GM18867 (cell line): ENCODE measurements around the gene DBN1.

Experiments
- ATAC-seq: cut with Tn5 transposase; IDR thresholded peaks from one replicate; pipeline ENCODE4 v1.9.1; 2021; ENCODE audit warnings: mild to moderate bottlenecking, moderate library complexity; ENCODE audit not compliant: unreplicated experiment

The DBN1 gene

DNA sequence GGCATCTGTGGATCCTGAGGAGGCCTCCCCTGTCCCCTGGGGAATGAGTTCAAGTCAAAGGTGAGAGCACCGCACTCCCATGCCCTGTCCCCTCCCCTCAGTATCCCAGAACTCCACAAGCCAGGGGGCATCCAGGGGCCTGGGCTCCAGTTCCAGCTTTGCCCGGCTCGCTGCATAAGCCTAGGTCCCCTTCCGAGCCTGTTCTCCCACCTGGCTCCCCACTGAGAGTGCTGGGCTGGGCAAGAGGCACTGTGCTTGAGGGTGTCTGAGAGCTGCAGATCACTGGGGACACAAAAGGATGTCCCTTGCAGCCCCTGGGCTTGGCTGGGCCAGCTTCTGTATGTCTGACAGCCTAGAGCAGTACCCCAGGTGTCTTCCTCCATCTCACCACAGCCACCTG is 31.6 kb upstream of the DBN1 start:
- no peak for ATAC-seq

DNA sequence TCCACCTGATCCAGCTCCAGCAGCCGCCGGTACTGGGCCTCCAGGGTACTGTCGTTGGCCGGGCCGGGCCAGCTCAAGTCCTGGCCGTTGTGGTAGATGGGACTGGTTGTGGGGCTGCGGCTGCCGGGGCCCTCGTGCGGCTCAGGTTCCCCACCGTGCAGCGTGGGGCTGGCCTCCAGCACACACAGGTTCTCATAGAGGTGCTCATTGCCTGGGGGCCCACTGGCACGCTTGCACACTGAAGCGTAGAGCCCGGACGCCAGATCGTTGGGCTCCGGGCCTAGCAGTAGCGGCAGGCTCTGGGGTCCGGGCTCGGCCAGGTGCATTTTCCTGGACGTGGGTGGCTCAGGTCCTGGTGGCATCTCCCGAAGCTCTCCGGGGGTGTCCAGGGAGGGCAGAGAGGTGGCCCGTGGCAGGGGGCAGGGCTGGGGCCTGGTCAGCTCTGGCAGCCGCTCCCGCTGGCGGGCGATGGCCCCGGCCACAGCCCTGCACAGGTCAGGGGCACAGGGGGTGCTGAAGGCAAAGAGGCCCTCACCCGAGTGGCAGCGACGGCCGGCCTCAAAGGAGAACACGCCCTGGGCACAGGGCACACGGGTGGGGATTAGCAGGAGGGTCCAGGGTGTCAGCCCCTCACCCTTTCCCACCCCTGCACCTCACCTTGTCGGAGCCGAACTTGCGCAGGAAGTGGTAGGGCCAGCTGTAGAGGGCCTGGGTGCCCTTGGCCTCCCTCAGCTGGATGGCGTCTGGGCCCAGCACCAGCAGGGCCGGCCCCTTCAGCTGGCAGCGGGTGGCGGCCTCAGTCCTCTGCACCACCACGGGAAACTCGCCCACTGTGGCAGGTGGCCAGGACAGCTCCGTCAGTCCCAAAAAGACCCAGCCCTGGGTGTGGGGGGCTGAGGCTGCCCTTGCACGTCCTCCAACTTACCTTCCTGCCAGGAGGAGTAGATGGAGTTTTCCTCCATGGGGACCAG is 30.9 kb upstream of the DBN1 start:
- ATAC-seq: no peak

DNA sequence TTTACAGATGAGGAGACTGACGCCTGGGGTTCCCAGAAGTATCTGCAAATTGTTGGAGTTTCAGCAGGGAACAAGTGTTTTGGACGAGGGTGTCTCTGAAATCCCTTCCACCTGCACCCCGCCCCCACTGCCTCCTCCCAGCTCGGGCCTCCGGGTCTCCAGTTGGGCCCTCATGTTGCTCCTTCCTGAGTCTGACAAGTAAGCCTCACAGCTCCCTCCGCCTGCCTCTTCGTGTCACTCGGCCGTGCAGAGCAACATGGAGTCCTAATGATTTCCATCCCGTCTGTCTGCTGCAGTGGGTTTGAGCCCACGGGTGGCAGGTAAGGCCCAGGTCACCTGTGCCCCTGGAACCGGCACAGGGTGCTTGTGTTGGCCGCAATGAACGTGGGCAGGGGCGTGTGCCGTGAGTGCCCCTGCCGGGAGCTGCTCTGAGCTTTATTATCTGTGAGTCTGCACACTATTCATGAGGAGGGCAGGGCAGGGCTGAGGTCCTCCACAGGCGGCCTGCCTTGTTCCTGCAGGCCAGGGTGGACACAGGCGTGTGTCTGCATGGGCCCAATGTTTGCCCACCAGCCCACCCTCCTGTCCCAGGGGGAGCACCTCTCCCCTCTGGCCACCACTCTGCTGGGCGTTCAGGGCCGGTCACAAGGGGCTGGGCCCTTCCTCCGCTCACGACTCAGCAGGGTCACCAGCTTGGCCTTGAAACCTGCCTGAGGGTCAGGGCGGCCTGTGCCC is 30.1 kb upstream of the DBN1 start:
- ATAC-seq: no peak

DNA sequence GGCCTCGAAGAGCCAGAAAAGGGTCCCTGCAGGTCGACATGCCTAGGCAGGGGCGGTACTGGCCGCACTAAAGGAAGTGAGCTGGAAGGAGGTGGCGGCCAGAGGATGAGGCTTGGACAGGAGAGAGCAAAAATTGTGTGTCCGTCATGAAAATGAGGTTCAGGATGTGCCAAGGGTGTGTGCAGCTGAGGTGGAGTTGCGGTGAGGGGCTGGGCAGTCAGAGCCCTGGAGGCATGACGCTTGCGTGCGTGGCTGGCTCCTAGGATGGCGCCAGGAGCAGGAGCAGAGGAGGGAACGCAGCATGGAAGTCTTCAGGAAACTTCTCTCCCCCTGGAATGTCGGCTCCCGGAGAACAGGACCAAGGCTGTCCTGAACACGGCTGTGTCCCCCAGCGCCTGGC is 29.5 kb upstream of the DBN1 start:
- ATAC-seq: no peak

DNA sequence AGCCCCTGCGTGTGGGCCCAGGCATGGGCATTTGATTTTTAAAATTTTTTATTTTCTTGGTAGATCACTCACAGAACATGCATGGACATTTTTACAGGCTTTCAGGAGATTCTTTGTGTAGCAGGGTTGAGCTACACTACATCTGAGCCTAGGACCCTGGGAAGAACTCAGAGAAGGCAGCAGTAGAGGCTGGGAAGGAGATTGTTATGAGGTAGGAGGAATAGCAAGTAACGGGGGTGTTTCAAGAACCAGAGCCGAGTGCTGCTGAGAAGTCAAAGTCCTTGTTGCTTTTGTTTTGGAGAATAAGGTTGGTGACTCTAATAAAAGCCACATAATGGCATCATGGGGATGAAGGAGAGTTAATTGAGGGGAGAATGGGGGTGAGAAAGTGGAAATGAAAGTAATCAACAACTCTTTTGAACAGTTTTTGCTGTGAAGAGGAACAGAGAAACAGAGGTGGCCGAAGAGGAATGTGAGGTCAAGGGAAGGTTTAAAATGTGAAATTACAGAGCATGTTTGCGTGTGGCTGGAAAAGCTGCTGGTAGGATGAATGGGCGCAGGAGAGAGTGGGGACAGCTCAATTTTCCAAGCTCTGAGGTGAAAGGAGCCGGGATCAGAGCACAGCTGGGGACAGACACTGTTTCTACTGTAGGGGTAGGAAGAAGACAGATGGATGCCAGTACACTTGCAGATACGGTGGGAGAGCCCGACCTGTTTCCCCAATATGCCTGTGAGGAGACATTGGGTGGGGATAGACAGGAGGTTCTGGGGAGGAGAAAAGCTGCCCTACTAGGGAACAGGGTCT is 28.6 kb upstream of the DBN1 start:
- ATAC-seq: no peak

DNA sequence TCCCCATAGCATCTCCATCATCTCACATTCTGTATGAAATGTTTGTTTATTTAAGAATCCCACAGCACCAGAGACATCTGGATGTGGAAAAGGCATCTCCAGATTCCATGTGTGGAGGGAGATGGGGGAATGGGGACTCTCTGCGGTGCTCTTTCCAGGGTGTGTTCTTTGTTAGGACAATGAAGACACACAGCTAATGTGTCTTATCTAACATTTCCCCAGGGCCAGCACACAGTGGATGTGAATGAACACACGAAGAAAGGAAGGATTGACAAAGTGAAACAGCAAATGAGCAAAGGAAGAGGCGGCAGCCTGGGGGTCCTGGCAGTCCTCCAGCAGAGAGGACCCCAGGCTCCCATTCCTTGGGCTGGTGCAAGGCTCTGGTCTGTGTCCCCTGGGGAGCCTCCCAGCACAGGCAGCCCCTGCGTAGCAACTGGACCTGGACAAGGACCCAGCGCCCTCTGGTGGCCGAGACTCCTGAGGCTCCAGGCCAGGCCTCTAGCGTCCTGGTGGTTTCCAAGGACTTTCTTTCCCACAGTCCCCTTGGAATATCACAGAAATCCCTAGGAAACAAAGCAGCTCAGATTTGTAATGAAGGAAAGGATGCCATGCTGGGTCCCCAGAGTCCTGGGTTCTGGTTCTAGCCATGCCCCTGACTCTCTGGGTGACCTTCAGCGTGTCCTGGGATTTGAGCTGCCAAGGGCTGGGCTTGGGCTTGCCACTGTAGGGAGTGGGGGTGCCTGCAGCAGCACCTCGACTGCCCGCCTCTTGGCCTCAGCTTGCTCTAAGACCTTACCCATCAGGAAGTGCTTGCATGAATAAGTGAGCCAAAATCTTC is 27.5 kb upstream of the DBN1 start:
- no peak for ATAC-seq

DNA sequence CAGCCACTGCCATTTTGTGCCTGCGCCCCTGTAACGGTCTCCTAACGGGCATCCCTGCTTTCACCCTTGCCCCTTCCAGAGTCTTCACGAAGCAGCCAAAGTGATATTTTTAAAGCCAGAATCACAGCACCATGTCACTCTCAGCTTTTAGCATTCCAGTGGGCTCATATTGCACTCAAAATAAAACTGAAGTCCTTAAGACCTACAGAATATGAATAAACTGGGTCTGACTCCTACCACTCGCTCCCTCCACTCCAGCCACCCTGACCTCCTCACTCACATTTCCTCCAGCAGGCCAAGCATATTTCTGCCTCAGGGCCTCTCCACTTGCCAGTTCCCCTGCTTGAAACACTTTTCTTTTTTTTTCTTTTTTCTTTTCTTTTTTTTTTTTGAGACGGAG is 26.4 kb upstream of the DBN1 start:
- no peak for ATAC-seq

DNA sequence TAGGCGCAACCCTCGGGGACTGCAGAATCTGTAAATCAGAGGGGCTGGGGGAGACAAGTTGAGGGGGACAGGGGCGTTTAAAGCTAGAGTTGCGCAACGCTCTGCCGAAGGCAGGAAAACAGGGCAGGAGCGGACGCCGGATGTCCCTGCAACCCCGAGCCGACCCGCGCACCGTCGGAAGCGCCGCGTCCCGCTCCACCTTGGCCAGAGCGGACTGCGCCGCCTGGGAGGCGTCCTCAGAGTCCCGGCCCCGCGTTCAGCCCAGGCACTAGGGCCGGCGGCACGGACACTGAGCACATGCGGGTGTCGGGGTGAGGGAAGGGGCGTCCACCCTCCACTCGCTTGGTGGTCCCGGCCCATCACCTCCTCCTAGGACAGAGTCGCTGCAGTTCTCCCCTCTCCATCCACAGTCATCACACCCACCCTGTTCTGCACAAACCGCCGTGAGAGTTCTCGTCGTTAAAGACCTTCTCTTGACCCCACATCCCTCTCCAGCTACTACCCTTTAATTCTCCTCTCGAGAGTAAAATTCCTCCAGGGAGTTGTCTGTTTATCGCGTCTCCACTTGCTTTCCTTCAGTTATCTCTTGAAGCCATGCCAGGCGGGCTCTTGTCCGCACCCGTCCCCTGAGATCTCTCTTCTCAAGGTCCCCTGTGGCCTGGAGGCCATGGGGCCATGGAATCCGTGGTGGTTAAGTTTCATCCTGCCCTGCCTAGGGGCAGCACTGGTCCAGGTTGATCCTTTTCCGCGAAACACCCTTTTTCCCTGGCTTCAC is 24.8 kb upstream of the DBN1 start:
- peak; percentile 3 for ATAC-seq

DNA sequence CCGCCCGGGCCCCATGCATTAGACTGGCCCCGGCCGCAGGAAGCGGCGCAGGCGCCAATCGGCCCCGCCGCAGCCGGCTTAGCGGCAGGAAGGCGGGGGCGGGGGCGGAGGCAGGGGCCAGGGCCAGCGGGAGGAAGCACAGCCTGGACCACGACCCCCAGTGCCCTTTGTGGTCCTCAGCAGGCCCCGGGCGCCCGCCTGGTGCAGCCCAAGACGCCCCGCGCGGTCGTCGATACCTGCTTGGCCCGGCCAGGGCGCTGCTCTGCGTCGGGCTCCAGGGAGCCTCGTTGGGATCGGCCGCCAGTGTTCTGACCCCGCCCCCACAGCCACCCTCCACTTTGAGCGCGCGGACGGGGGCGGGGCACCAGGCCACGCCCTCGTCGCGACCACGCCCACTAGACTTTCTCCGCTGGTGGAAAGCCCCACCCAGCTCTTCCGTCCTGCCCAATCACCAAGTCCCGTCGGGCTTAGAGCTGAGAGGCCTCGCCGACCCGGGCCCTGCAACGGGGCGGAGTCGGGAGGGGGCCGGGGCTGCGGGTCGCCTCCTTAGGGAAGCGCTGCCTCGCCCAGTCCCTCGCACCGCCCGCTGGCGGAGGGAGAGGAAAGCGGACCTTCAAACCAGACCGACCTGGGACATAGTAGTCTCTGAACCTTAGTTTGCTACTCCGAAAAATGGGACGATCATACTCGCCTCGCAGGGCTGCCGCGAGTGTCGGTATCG is 24.0 kb upstream of the DBN1 start, which contains the start of gene PDLIM7:
TSS of gene PDLIM7 (minus strand) at position 313 of the 721 bp plus-strand sequence. CDS start 1,092 bp downstream, outside the sequence.
- peak; percentile 75 for ATAC-seq

DNA sequence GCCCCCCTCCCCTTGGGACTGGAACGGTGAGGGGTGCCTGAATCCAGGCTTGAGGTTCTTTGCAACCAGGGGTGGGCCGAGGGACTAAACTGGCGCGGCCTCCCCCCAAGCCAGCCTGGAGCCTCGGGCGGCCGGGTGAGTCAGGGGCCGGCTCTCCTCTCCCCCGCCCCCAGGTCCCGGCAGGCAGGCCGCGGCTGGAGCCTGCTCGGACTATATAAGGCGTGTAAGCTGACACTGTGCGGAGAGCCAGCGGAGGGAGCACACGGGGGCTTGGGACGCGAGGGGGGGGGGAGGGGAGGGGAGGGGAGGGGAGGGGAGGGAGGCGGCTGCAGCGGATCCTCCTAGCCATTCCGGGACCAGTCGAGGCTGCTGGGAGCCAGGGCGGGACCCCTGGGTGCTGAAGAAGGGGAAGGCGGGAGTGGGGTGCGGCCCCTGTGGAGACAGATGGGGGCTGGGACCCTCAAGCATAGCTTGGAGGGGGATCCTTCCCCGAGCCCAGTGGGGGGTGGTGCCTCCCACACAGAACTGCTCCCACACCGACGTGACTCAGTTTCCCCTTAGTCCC is 23.4 kb upstream of the DBN1 start:
- no peak for ATAC-seq

DNA sequence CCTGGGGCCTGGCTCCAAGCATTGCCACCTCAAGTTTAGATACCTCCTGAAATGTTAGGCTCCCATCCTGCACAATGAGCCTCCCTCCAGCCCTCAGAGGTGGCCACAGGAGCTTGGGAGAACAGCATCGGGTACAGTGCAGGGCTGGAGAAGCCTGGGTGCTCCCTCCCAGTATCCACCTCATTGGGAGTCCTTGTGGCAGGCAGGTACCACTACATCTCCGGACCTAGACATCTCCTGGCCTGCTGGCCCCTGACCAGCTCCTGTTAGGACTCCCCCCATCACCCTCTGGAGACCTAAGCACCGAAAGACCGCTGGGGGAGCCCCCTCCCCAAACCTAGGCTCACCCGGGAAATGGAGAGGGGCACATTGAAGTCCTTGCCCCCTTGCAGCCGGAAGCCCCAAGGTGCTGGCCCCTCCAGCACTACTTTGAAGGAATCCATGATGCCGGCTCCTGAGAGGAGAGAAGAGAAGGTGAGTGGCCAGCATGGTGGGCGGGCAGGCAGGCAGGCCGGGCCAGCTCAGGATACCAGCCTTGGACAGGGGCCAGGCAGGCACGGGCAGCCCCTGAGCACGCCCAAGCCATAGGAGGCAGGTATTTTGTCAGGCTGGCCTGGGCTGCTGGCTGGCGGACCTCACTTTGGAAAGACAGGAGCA is 22.8 kb upstream of the DBN1 start:
- no peak for ATAC-seq

DNA sequence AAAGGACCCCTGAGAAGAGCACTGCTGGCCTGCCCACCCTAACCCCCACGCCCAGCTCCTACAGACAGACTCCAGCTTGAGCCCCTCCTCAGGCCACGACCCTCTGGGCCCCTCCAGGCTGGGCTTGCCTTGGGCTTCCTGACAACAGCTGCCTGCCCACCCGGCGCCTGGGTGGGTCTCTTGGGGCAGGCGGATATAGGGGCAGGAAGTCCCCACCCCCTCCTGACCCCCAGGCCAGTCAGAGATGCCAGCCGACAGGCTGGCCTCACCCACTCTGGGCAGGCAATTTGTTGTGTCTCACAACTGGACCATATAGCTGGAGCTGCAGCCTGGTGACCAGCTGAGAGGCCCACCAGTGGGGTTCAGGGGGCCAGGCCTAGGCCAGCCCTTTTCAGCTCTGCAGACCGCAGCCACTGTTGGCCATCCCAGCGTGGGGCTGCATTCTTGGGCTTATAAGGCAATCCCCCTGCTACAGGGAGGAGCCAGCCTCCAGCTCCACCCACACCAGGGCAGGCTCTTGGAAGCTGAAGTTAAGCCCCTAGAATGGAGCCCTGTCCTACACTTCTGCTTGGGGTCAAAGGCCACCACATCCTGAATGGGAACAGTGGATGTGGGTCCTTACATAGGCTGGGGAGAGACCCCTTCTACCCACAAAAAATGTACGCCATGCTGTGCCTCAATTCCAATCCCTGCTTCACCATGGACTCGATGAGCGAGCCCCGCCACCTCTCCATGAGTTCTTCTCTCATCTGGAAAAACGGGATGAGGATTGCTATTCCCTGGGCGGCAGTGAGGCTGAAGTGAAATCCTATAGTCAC is 22.0 kb upstream of the DBN1 start:
- ATAC-seq: no peak

DNA sequence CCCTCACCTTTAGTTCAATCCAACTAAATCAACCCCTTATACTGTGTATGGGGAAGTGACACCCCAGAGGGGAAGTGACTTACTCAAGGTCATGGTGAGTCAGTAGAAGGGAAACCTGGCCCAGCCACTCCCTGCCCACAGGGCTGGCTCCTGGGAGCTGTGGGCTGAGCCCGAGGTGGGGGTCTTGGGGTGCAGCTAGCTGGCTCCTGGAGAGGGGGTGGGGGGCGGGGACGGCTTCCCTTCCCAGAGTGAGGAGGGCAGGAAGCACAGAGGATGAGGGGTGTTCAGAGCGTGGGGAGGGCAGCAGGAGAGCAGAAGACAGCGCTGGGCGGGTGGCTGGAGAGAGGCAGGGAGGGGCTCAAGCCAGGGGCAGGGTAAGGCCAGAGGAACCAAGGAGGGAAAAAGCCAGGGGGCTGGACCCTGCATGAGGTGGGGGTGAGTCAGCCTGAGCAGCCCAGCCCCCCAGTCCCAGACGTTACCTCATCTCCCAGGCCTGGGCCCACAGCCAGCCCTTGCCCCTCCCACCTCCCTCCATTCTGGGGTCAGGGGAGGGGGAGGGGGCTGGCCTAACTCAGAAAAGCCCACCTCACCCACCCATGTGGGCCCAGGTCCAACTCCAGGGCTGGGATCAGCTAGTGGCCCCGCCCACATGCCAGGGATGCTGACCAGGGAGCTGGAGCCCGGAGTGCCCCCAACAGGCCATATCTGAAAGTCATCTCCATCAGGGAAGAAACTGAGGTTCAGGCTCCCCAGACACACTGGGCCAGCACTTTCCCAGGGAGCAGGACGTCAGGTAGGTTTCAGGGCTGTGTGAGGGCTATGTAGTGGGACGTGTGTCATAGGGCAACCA is 21.1 kb upstream of the DBN1 start:
- ATAC-seq: no peak

DNA sequence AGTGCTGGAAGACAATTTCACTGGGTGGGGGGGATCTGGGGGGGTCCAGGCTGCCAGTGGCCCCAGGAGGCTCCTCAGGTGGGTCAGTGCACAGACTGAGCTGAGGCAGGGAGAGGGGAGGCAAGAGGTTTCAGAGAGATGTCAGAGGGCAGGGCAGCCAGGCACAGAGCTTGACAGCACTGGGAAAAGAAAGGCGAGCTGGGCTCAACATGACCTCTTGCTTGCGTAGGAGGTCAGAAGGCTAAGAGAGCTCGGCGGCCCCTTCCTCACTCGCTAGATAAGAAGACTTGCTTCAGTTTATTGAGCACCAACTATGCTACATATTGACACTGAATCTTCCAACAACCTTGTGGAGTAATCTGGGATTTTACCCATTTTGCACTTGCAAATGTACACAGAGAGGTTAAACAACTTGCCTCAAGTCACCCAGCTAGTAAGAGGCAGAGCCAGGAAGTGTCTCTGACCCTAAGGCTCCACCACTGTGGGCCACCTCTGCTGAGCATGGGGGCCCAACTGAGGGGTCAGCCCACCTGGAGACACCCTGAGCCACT is 20.4 kb upstream of the DBN1 start:
- ATAC-seq: no peak

DNA sequence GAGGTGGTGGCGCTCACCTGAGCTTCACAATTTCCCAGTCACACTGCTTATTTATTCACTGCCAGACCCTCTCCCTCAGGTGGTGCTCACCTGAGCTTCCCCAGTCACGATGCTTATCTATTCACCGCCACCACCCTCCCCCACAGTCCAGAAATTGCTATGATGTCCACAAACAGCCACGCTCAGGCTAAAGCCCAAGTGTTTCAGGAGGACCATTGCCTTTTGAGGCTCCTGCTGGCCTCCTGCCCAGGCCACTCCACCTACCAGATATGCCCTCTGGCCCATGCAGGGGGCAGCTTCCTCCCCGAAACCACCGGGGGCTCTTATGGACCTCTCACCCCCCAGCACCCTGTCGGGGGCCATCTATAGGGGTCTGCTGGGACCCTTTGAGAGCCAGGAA is 19.4 kb upstream of the DBN1 start:
- no peak for ATAC-seq
